SU-DHL-6 (cell line): ENCODE measurements around the gene CDH1.
"Not testable (repeated sequence)": the region's sequence is repeated elsewhere in the genome, so short reads cannot be mapped to it uniquely, and the experiment has no call there.

ENCODE experiments used
- H2AFZ ChIP-seq: fragments of 200-600 bp; sonication (generic); 2 replicates; pipeline ENCODE4 v1.6.1; 2014; ENCODE audit warnings: low read depth, mild to moderate bottlenecking, moderate library complexity, mixed read lengths, antibody characterized with exemption, low read length; ENCODE audit not compliant: severe bottlenecking
- H3F3A ChIP-seq: fragments of 200-600 bp; shearing (Covaris generic); 2 replicates; pipeline ENCODE4 v1.6.0; 2016; ENCODE audit warnings: antibody characterized with exemption, mild to moderate bottlenecking; ENCODE audit not compliant: insufficient read depth
- H3K27ac ChIP-seq: fragments of 200-600 bp; sonication (generic); 2 replicates; pipeline ENCODE4 v1.5.1; 2016; ENCODE audit warnings: low read depth, mild to moderate bottlenecking, low read length, moderate library complexity, mixed read lengths
- H3K27me3 ChIP-seq: fragments of 200-600 bp; sonication (generic), shearing (Covaris generic); 2 replicates; pipeline ENCODE4 v1.6.0; 2014; ENCODE audit warnings: mild to moderate bottlenecking, low read length
- H3K36me3 ChIP-seq: fragments of 200-600 bp; sonication (generic); 2 replicates; pipeline ENCODE4 v1.6.1; 2014; ENCODE audit warnings: mild to moderate bottlenecking, low read length, mixed read lengths
- H3K4me2 ChIP-seq: fragments of 300-600, 200-600 bp; shearing (Covaris generic), sonication (generic); 2 replicates; pipeline ENCODE4 v1.6.0; 2014; ENCODE audit warnings: low read length, low read depth, mild to moderate bottlenecking; ENCODE audit not compliant: poor library complexity, severe bottlenecking
- H3K4me3 ChIP-seq: fragments of 200-600 bp; sonication (generic); 2 replicates; pipeline ENCODE4 v1.5.1; 2014; ENCODE audit warnings: antibody characterized with exemption, low read length, mild to moderate bottlenecking, mixed read lengths; ENCODE audit not compliant: insufficient read depth, poor library complexity, severe bottlenecking
- H3K79me2 ChIP-seq: fragments of 200-600 bp; sonication (generic); 2 replicates; pipeline ENCODE4 v1.6.1; 2014; ENCODE audit warnings: mild to moderate bottlenecking, low read length, moderate library complexity; ENCODE audit not compliant: insufficient read depth
- H3K9ac ChIP-seq: fragments of 200-600 bp; sonication (generic); 2 replicates; pipeline ENCODE4 v1.7.0; 2014; ENCODE audit warnings: mild to moderate bottlenecking, low read length
- H3K9me2 ChIP-seq: fragments of 200-600 bp; sonication (generic); replicated peaks from 2 replicates; pipeline ENCODE4 v1.6.1; 2014; ENCODE audit warnings: low read length; ENCODE audit not compliant: insufficient read depth
- H3K9me3 ChIP-seq: fragments of 200-600 bp; sonication (generic); 2 replicates; pipeline ENCODE4 v1.6.1; 2014; ENCODE audit warnings: low read length, mixed read lengths; ENCODE audit not compliant: insufficient read depth
- H4K20me1 ChIP-seq: fragments of 200-600 bp; sonication (generic); 2 replicates; pipeline ENCODE4 v1.6.1; 2014; ENCODE audit warnings: low read depth, mild to moderate bottlenecking, antibody characterized with exemption, low read length, moderate library complexity, mixed read lengths
- EZH2phosphoT487 ChIP-seq: fragments of 200-600 bp; sonication (generic), shearing (Covaris generic); conservative IDR thresholded peaks from 2 replicates; pipeline ENCODE4 v1.6.1; 2018; ENCODE audit warnings: mild to moderate bottlenecking, antibody characterized with exemption, low read length, moderate library complexity, mixed read lengths
- TF ChIP-seq, protein P1 (sequence below): fragments of 200-600 bp; sonication (generic); IDR thresholded peaks from one replicate; pipeline ENCODE4 v1.5.1; 2017; ENCODE audit warnings: antibody characterized with exemption, mild to moderate bottlenecking, low read length, moderate library complexity; ENCODE audit not compliant: insufficient read depth, poor library complexity, severe bottlenecking

CDH1 gene

GRCh38 chr16:68784721-68785120 lies 47.6 kb downstream of the CDH1 start:
- no peaks in the 10 kb centered on the region for H3K36me3 ChIP-seq
- no peaks in the 10 kb centered on the region for H4K20me1 ChIP-seq
- H3K27me3 ChIP-seq: no peaks in the 10 kb centered on the region
- no peaks in the 10 kb centered on the region for H3K9me2 ChIP-seq
- no peaks in the 10 kb centered on the region for H3F3A ChIP-seq
- TF ChIP-seq EZH2phosphoT487: no peak
- TF ChIP-seq, protein P1, sequence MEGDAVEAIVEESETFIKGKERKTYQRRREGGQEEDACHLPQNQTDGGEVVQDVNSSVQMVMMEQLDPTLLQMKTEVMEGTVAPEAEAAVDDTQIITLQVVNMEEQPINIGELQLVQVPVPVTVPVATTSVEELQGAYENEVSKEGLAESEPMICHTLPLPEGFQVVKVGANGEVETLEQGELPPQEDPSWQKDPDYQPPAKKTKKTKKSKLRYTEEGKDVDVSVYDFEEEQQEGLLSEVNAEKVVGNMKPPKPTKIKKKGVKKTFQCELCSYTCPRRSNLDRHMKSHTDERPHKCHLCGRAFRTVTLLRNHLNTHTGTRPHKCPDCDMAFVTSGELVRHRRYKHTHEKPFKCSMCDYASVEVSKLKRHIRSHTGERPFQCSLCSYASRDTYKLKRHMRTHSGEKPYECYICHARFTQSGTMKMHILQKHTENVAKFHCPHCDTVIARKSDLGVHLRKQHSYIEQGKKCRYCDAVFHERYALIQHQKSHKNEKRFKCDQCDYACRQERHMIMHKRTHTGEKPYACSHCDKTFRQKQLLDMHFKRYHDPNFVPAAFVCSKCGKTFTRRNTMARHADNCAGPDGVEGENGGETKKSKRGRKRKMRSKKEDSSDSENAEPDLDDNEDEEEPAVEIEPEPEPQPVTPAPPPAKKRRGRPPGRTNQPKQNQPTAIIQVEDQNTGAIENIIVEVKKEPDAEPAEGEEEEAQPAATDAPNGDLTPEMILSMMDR: no peak
- no peaks in the 10 kb centered on the region for H3K9me3 ChIP-seq
- H3K4me3 ChIP-seq: no peak overlapping the region
- no peak overlapping the region for H3K9ac ChIP-seq
- no peak overlapping the region for H3K27ac ChIP-seq
- no peak overlapping the region for H2AFZ ChIP-seq
- H3K79me2 ChIP-seq: no peaks in the 10 kb centered on the region
- H3K4me2 ChIP-seq: no peak overlapping the region

GRCh38 chr16:68785715-68786114 lies 48.6 kb downstream of the CDH1 start:
- no peak for TF ChIP-seq EZH2phosphoT487
- TF ChIP-seq, protein P1: no peak
- Histone ChIP-seq H3K4me2 (no peak overlapping the region), H3K27ac (no peak overlapping the region), H3F3A (no peaks in the 10 kb centered on the region), H3K27me3 (no peaks in the 10 kb centered on the region), H3K79me2 (no peaks in the 10 kb centered on the region), H4K20me1 (no peaks in the 10 kb centered on the region), H3K9me2 (no peaks in the 10 kb centered on the region), H2AFZ (no peak overlapping the region), H3K36me3 (no peaks in the 10 kb centered on the region), H3K4me3 (no peak overlapping the region), H3K9ac (no peak overlapping the region), H3K9me3 (no peaks in the 10 kb centered on the region)

- TF ChIP-seq, protein P1: no peak
- no peak for TF ChIP-seq EZH2phosphoT487
- no peaks in the 10 kb centered on the region for H3K36me3 ChIP-seq
- no peak overlapping the region for H3K4me2 ChIP-seq
- no peaks in the 10 kb centered on the region for H3K79me2 ChIP-seq
- no peaks in the 10 kb centered on the region for H3K27me3 ChIP-seq
- H3K4me3 ChIP-seq: no peak overlapping the region
- H3K27ac ChIP-seq: no peak overlapping the region
- no peak overlapping the region for H2AFZ ChIP-seq
- no peaks in the 10 kb centered on the region for H3F3A ChIP-seq
- H3K9me2 ChIP-seq: no peaks in the 10 kb centered on the region
- no peak overlapping the region for H3K9ac ChIP-seq
- no peaks in the 10 kb centered on the region for H3K9me3 ChIP-seq
- H4K20me1 ChIP-seq: no peaks in the 10 kb centered on the region
These were observed 49.8 kb downstream of the CDH1 start for GRCh38 chr16:68786685-68787418.

DNA sequence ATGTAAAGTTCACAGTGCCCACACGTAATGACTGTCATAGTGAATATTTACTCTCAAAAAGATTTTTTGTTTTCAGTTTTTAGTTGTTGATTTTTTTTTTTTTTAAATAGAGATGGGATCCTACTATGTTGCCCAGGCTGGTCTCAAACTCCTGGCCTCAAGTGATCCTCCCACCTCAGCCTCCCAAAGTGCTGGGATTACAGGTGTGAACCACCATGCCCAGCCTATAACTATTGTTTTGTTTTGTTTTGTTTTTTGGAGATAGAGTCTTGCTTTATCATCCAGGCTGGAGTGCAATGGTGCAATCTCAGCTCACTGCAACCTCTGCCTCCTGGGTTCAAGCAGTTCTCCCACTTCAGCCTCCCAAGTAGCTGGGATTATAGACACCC lies 50.3 kb downstream of the CDH1 start:
- not testable (repeated sequence) for H3K79me2 ChIP-seq, H3F3A ChIP-seq, H3K9me3 ChIP-seq, H3K9ac ChIP-seq, H3K27ac ChIP-seq, H2AFZ ChIP-seq, H3K9me2 ChIP-seq, H3K4me2 ChIP-seq, H3K4me3 ChIP-seq, H4K20me1 ChIP-seq, H3K27me3 ChIP-seq, H3K36me3 ChIP-seq
